Measurements from ENCODE around the gene FABP6.

The FABP6 gene

DNA sequence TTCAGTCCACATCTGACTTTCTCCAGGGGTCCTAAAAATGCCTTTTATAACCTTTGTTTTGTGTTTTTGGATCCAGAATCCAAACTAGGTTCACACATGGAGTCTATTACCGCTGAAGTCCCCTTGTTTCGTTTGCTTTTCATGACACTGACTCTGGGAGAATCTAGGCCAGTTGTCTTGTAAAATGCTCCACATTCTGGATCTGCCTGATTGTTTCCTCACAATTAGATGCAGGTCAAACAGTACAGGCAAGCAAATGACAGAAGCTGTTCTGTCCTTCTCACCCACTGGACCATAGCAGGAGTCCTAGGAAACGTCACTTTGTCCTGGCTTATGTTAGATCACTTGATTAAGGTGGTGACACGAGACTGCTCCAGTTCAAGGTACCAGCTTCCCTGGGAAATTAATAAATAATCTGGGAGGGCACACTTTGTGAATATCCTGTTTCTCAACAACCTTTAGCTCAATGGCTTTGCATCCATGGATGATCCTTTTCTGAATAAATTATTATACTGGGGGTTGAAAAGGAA is 34.1 kb downstream of the FABP6 start:
- DNase-seq = no peak

DNA sequence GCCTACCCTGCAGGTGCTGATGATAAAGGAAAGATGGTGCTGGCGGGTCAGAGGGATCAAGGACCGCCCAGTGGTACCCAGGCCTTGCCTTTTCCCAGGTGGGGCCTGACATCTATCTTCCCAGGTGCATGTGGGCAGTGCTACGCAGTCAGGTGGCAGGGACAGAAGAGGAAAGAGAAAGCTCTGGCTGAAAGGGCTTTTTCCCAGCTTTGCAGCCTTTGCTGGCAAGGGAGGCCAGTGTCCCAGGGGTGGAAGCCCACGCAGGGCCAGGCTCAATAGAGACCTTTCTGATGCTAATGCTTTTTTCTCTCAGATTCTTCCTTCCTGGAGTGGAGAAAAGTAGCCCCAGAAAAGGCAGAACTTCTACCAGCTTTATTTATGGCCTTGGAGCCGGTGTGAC is 36.7 kb downstream of the FABP6 start:
- no peak for DNase-seq

DNA sequence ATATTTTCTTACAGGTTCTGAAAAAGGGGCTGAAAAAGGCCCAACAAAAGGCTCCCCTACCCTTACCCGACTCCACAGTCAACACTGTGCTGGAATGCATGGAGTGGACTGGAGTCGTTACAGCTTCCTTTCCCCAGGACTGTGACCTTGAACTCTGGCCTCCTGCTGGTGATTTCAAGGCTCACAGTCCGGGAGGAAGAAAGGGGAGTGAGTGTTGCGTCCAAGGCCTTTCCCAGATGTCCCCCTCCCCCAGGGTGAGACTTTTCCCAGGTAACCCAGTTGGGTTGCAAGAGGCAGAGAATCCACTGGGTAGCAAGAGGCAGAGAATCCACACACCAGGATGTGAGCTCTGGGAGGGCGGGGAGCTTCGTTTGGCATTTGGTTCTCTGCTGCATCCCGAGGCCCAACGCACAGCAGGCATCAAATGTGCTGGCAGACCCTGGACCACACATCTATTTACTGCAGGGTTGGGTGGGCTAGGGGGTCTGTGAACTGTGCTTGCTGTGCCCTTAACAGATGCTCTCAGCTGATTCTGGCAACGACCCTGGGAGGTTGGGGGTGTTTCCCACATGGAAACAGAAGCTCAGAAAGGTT is 37.5 kb downstream of the FABP6 start:
- no peak for DNase-seq

DNA sequence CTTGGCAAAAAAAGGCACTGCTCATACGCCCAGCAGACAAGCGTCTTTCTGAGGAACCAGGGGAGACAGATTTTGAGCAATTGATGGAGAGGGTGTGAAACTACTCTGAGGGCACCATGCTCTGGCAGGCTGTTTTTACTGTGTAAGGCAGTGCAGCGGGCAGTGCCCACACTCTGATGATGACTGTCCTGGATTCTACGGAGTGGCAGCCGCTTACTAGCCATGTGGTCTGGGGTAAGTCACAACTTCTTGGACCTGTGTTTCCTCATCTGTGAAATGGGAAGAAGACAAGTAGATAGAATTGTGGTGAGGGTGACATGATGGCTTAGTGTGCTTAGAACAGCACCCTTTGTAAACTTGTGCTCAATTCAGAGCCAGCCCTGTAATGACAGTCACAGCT is 38.8 kb downstream of the FABP6 start:
- DNase-seq = no peak

DNA sequence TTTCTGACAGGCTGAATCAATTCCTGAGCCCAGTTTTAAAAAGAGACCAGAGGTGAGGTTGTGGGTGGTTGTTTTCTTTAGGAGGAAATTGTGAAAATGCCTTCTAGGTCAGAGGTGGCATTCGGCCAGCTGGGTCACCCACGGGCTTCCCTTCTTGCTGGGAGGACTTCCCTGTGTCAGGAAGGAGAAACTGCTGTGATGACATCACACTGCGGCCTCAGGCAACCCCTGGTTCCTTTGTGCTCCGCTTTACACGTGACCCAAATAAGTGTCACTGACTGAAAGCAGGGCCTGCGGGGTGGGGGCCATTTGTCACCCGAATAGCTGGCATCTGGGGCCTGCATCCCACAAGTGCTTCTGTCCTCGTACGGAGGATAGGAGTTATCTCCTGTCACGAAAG is 39.7 kb downstream of the FABP6 start:
- no peak for DNase-seq

DNA sequence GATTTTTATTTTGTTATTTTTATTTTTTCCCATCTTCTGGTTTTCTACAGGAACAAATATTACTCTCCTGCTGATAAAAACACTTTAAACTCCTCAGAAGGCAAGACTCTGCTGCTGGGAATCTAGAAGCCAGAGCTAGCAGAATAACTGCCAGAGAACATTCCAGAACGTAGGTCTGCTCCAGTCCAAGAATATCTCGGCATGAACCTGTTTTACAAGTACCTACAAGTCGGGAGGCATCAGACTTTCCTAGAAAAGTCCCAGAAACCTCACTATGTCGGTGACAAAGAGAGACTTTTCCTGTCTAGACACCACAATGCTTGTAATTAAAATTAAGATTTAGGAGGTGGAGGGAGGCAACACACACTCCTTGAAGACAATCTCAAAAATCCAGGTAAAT is 41.4 kb downstream of the FABP6 start:
- no peak for DNase-seq

DNA sequence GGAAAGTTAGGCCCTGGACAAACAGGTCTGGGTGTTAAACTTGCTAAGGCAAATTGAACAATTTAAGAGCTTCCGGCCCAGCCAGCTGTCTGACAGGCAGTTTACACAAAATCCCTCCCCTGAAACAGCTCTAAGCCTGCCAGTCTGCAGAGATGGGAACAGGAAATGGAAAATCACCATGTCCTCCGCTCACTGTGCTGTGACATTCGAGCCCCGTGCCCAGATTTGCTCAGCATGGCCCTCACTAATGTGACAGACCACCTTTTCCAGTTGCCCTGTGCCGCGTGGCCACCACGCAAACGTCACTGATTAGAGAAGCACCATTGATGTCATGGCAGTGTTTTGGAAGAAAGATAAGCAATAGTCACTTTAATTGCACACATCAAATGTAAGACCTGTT is 42.1 kb downstream of the FABP6 start:
- DNase-seq = peak; percentile 38

DNA sequence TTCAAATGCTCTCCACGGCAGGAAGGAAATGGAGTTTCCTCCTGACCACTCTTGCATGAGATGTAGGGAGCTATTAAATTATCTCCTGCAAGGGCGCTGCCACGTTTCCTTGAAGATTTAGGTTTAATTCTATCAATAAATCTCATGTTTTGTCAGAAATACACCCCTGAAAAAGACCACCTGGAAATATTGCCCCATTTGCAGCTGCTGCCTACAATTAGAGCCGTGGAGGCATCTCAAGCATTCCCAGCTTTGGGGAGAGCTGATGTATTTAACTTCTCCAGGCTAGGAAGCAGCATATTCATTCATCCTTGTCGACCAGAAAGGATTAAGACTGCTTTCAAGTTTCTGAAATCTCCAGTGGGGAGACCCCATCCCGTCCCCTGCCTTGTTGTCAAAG is 42.5 kb downstream of the FABP6 start:
- DNase-seq = no peak

DNA sequence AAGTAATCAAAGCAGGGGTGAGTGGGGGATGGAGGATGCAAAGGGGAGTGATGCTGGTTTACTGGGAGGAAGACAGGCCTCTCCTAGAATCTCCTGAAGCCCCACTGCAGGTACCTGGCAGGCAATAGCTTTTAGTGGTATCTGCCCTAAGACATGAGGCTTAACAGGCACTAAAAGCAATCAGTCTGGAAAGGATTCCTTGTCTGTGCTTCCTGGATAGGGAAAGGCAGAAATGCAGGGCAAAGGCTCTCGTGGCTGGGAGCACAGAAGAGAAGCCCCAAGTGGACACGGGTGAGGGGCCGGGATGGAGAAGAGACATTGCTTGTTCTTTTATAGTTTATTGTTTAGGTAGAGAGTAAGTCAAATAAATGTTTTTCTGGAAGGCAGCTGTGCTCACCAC is 43.0 kb downstream of the FABP6 start:
- no peak for DNase-seq

DNA sequence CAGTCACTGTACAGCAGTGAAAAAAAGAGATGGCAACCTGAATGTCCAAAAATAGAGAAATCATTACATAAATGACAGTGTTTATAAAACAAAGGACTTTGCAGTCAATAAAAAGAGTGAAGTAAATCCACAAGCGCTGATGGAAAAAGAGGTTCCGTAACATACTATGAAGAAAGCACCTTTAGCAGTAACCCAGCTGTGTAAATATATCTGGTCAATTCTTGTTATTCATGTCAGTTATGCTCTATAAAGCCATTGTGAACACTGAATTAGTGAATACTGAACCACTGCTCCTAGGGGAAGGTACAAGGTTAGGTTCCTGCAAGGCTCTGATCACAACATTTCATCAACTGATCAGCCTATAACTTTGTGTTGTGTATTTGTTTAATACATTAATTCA is 43.6 kb downstream of the FABP6 start:
- DNase-seq = no peak

DNA sequence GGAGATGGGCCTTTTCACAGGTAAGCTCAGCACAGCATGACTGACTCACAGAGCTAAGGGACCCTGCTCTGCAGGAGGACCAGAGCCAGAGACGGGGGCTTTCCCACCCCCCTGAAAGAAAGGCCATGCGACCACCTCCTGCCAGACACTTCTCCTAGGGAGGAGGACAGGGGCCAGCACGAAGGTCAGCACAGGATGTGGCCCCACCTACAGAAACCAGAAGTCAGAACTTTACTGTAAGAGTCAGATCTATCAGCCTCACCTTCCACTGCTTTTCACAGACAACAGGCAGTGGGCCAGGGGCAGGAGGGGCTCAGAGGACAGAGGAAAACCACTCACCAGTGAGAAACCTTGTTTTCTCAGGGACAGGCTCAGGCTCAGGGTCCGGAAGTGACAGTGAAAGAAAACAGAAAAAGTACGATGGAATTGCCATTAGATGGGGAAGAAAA is 45.2 kb downstream of the FABP6 start:
- no peak for DNase-seq

DNA sequence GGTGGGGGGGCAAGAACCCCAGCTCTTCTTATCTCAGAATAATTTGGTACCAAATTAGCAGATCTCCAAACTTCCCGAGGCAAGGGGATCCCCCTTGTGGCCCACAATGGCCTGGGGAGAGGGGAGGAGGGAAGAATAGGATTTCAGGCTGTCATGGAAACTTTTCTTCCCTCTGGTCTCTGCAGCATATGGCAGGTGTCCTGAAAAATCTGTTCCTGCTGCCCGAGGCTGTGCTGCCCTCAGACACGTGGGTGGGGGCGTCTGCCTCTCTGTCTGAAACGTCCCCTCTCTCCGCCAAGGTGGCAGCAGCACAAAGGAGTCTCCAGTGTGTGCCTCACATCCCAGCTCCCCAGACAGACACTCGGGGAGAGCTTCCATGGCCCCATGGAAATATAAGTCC is 49.0 kb downstream of the FABP6 start:
- DNase-seq = no peak

DNA sequence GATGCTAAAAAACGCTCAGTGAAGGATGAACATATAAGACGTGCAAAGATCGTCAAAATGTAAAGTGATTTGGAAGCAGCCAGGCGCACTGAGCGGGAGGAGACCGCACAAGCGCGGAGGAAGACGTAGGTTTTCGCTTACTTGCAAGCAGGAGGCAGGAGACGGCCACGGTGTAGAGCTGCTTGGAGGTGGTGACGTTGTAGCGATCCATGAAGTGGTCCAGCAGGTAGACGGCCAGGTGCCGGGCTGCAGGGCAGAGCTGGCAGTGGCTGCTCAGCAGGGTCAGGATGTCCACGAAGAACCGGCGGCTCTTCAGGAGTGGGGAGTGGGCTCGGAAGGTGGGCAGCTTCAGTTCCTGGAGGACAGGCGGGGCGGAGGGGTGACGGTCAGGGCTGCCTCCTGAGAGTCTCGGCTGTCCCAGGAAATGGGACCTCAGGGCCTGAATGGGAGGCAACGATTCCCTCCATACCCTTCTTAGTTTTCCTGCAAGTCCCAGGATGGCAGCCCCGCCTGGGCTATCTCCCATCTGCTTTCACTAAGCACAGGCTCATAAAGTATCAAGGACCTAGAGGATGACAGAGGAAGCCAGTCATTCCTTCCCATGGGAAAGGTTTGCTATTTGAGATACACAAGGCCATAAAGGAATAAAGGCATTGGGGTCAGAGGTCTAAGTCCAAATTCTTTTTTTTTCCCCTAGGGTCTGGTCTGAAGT is 51.2 kb downstream of the FABP6 start:
- DNase-seq = no peak

DNA sequence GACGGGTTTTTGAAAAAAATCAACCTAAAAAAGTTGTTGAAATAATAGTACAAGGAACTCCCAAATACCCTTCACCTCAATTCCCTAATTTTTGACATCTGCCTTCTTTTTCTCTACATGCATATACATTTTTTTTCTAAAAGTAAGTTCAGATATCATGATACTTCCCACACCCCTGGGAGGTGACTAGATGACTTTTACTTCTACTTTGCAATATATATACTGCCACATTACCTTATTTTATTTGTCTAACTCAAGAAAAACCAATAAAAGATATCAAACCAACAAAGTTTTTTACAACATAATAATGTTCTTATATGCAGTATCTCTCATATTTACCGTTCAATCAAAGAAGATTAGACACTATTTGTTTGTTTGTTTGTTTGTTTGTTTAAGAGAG is 52.0 kb downstream of the FABP6 start:
- DNase-seq = no peak

DNA sequence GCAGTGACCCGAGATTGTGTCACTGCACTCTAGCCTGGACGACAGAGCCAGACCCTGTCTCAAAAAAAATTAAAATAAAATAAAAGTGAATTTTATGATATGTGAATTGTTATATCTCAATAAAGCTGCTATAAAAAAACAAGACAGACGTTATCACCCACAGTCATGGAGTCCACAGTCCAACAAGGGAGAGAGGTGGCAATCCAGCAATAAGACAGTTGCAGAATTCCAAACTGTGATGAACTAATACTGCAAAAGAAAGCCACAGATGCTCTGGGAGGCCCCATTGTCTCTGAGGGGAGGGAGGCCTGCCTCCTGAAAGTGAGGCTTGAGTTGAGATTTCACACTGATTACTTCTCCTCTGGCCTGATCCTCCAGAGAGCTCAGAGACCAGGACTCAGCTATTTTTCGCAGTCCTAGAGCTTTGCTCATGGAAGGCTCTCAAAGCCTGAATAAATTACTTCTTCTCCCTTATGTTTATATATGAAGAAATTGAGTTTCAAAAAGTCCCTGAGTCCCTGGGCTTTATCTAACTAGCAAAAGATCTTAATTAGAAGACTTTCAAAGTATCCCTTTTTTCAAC is 55.1 kb downstream of the FABP6 start:
- no peak for DNase-seq

DNA sequence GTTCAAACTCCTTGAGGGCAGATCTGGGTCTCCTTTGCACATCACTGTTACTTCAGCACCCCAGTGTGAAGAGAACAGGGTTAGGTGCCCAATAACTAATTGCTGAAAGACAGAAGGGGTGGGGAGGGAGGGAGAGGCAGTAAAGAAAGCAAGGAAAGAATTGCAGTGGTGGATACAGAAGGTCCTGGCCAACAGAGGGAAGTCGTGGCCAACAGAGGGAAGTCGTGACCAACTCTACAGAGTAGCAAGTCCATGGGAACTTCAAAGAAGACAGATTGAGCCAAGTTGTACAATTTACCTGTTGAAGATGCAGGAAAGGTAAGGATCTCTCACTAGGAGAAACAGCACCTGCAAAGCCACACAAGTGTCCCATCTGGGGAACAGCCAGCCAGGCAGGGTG is 56.0 kb downstream of the FABP6 start:
- no peak for DNase-seq

DNA sequence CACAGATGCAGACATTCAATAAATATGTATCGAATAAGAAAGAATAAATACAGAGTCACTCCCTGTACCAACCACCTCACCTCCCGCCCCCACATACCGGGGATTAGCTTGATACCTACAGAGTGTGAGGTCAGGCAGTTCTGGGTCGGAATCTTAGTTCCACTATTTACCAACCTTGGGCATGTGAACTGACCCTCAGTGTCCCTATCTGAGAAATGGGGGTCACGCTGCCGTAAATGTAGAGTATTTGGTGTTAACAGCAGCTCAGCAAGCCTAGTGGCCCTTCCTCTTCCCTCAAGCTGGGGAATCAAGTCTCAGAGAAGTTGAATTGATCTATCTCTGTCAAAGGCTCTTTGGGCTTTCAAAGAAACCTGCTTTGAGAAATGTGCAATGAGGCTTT is 57.6 kb downstream of the FABP6 start:
- DNase-seq = no peak

DNA sequence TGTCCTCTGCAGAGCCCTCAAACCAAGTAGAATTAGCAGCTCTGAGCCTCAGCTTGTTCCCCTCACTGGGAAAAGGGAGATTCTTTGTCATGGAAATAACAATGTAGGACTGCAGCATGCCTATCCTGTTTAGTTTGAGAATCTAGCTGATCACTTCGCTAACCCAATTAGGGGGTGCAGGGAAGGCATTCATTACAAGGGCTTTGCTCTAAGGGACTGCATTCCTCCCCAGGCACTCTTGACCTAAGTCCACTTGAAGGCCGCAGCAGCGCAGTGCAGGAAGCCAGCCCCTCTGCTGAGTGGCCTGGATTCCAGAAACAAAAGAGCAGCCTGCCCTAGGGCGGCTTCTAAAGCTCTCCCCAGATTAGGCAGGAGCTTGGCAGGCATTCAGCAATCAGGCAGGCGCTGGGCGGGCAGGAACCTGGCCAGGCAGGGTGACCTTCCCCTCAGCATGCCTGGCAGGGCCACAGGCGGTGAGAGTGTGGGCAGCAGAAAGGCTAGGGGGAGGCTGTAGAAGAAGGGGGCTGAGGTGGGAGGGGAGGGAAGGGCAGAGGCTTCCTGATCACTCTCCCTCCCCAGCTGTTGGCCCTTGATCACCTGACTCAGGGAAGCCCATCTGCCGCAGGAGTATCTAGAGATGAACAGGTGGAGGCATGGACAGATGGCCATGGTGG is 58.2 kb downstream of the FABP6 start:
- DNase-seq = peak; percentile 78

Data from NCI-H1694 treated with DMSO at 0.1 percent for 48 hours (cell line).